Keratinocyte (primary cell): ENCODE data around the gene URGCP. TPM values are rescaled to one million over a fixed set of nuclear protein-coding genes. Genes with fewer than 3 reads are reported as not detected.

Experiments
- DNase-seq: peaks from one replicate; pipeline ENCODE4 v3.0.0-alpha.2; 2011; ENCODE audit warnings: low read depth, missing footprints, low spot score
- FAIRE-seq: peaks from 2 replicates; lab custom pipeline; 2011; peaks lifted over from hg19 to GRCh38; lab: Jason Lieb, UNC
- H2AFZ ChIP-seq: 2 replicates; pipeline ENCODE4 v1.6.0; 2012; ENCODE audit warnings: low read length, control low read depth, inconsistent platforms; ENCODE audit not compliant: control insufficient read depth
- H3K27ac ChIP-seq: 2 replicates; pipeline ENCODE4 v1.5.1; 2011; ENCODE audit warnings: low read length; ENCODE audit not compliant: control insufficient read depth, insufficient read depth
- H3K27me3 ChIP-seq: 3 replicates; pipeline ENCODE4 v1.6.0; 2011; ENCODE audit warnings: low read length; ENCODE audit not compliant: control insufficient read depth, insufficient read depth; ENCODE audit errors: extremely low read depth
- H3K36me3 ChIP-seq, 2 experiments: 2 replicates in 1 of 2; 3 replicates in 1 of 2; pipeline ENCODE4 v1.5.1; 2011; ENCODE audit warnings: low read length in 2 of 2, mild to moderate bottlenecking in 1 of 2; ENCODE audit not compliant: control insufficient read depth in 2 of 2, insufficient read depth in 2 of 2; ENCODE audit errors: extremely low read depth in 1 of 2
- H3K4me1 ChIP-seq: 3 replicates; pipeline ENCODE4 v1.5.1; 2011; ENCODE audit warnings: low read length; ENCODE audit not compliant: control insufficient read depth, insufficient read depth; ENCODE audit errors: extremely low read depth
- H3K4me2 ChIP-seq: 3 replicates; pipeline ENCODE4 v1.6.0; 2011; ENCODE audit warnings: low read depth, low read length; ENCODE audit not compliant: control insufficient read depth, insufficient read depth; ENCODE audit errors: extremely low read depth
- H3K4me3 ChIP-seq, 3 experiments: fragments of 200-600 bp in 1 of 3; sonication (generic) in 1 of 3; 2 replicates in 2 of 3; 3 replicates in 1 of 3; pipeline ENCODE4 v1.5.1; 2011 to 2016; ENCODE audit warnings: low read length in 3 of 3, mild to moderate bottlenecking in 3 of 3, control low read depth in 2 of 3, inconsistent platforms in 1 of 3, low read depth in 1 of 3, mixed read lengths in 1 of 3, mixed run types in 1 of 3, moderate library complexity in 1 of 3; ENCODE audit not compliant: control insufficient read depth in 2 of 3, insufficient read depth in 2 of 3; ENCODE audit errors: extremely low read depth in 1 of 3
- H3K79me2 ChIP-seq: 2 replicates; pipeline ENCODE4 v1.6.0; 2012; ENCODE audit warnings: low read length; ENCODE audit not compliant: control insufficient read depth, insufficient read depth
- H3K9ac ChIP-seq: 3 replicates; pipeline ENCODE4 v1.6.0; 2011; ENCODE audit warnings: low read length; ENCODE audit not compliant: control insufficient read depth, insufficient read depth; ENCODE audit errors: extremely low read depth
- H3K9me1 ChIP-seq: 3 replicates; pipeline ENCODE4 v1.6.0; 2011; ENCODE audit warnings: low read length; ENCODE audit not compliant: control insufficient read depth, insufficient read depth; ENCODE audit errors: extremely low read depth
- H3K9me3 ChIP-seq: 2 replicates; pipeline ENCODE4 v1.5.1; 2012; ENCODE audit warnings: low read depth, low read length; ENCODE audit not compliant: control insufficient read depth
- H4K20me1 ChIP-seq: 3 replicates; pipeline ENCODE4 v1.6.0; 2011; ENCODE audit warnings: low read length; ENCODE audit not compliant: control insufficient read depth, insufficient read depth; ENCODE audit errors: extremely low read depth
- CTCF ChIP-seq, 3 experiments: IDR thresholded peaks in 1 of 3; conservative IDR thresholded peaks in 1 of 3; optimal IDR thresholded peaks in 1 of 3; 2 replicates in 2 of 3; 3 replicates in 1 of 3; pipeline versions ENCODE3 to v1.5.1; 2011; ENCODE audit warnings: low read length in 3 of 3, mild to moderate bottlenecking in 3 of 3, moderate library complexity in 2 of 3, control low read depth in 1 of 3, inconsistent platforms in 1 of 3; ENCODE audit not compliant: insufficient read depth in 2 of 3; ENCODE audit errors: extremely low read depth in 1 of 3
- EZH2 ChIP-seq: IDR thresholded peaks from one replicate; pipeline ENCODE4 v1.6.1; 2012; ENCODE audit warnings: inconsistent platforms, mild to moderate bottlenecking, low read length, moderate library complexity
- dilution Hi-C: fragments of 300-500 bp; cut with MboI; formaldehyde crosslinking; loops from one replicate; pipeline ENCODE4 v1.7.0; 2020; ENCODE audit warnings: low sequenced_read_pairs; ENCODE audit not compliant: extremely low pct_ligation_motif_present
- polyA plus RNA-seq, 5 experiments: library from polyadenylated mRNA; depleted of rRNA in 3 of 5; stranded (reverse) in 3 of 5; stranded (forward) in 1 of 5; unstranded in 1 of 5; fragments of >200 nt; gene quantifications; 1 replicate in 1 of 5; 2 replicates in 3 of 5; 3 replicates in 1 of 5; pipeline versions ENCODE4 v1.2.1 to v1.2.3, GENCODE V29; 2011 to 2012; ENCODE audit warnings: missing spikeins in 2 of 5, low read depth in 1 of 5, low replicate concordance in 1 of 5

Gene URGCP
- polyA plus RNA-seq, 1 donor (not counting 4 experiments of a cell fraction or from before 2014, with no cell fraction given), result 27.6 TPM

- Histone ChIP-seq H2AFZ (no peak overlapping the region), H3K27me3 (no peaks in the 10 kb centered on the region), H3K9me1 (no peaks in the 10 kb centered on the region), H3K4me1 (peaks cover 2% of the 10 kb centered on the region), H3K4me3 (no peak overlapping the region), H4K20me1 (peaks cover 3% of the 10 kb centered on the region), H3K4me2 (no peak overlapping the region), H3K9me3 (no peaks in the 10 kb centered on the region), H3K9ac (no peak overlapping the region), H3K36me3 (peaks cover 27 to 35% of the 10 kb centered on the region in 2 experiments), H3K27ac (no peak overlapping the region), H3K79me2 (peaks cover 17% of the 10 kb centered on the region)
- no peak for TF ChIP-seq EZH2
- no peak for TF ChIP-seq CTCF (optimal IDR thresholded peaks at IDR 0.05 in 1 of 3, IDR thresholded peaks at IDR 0.05 in 1 of 3, conservative IDR thresholded peaks at IDR 0.05 in 1 of 3; ENCODE audit: extremely low read depth in 1 of 3, insufficient read depth in 2 of 3, low read length in 3 of 3)
- DNase-seq (no peak), FAIRE-seq (no peak)
- dilution Hi-C loops, result no loop called here
Measured at GRCh38 chr7:43884209-43884608, 22.2 kb downstream of the URGCP start.

GRCh38 chr7:43880596-43880995 lies 25.8 kb downstream of the URGCP start:
- dilution Hi-C loops, result no loop called here
- no peaks in the 10 kb centered on the region for H3K79me2 ChIP-seq

More at GRCh38 chr7:43880596-43880995, 25.8 kb downstream of the URGCP start:
- no peaks in the 10 kb centered on the region for H3K9me1 ChIP-seq
- H3K27ac ChIP-seq, result no peak overlapping the region
- no peak overlapping the region for H3K4me3 ChIP-seq
- no peaks in the 10 kb centered on the region for H4K20me1 ChIP-seq
- H3K4me2 ChIP-seq, result no peak overlapping the region
- H3K36me3 ChIP-seq, result peaks cover 45 to 57% of the 10 kb centered on the region in 2 experiments
- TF ChIP-seq EZH2 (no peak), CTCF (optimal IDR thresholded peaks at IDR 0.05 in 1 of 3, IDR thresholded peaks at IDR 0.05 in 1 of 3, conservative IDR thresholded peaks at IDR 0.05 in 1 of 3; ENCODE audit: extremely low read depth in 1 of 3, insufficient read depth in 2 of 3, low read length in 3 of 3) (no peak)
- H3K9me3 ChIP-seq, result no peaks in the 10 kb centered on the region
- DNase-seq, result no peak
- no peak overlapping the region for H2AFZ ChIP-seq
- FAIRE-seq, result no peak
- H3K9ac ChIP-seq, result no peak overlapping the region
- no peaks in the 10 kb centered on the region for H3K4me1 ChIP-seq
- no peaks in the 10 kb centered on the region for H3K27me3 ChIP-seq
